HL-60 (cell line): ENCODE results near the gene PHF14.

Source experiments
- DNase-seq, 2 experiments: peaks; one replicate each; pipeline ENCODE4 v3.0.0-alpha.2; 2010 to 2020; ENCODE audit warnings: low read depth in 1 of 2, low spot score in 1 of 2
- H3K27ac ChIP-seq: fragments of 250-450 bp; sonication (Bioruptor Pico); replicated peaks from 2 replicates; pipeline ENCODE4 v1.5.1; 2020; ENCODE audit warnings: mild to moderate bottlenecking, moderate library complexity
- H3K27me3 ChIP-seq: fragments of 250-450 bp; sonication (Bioruptor Pico); 2 replicates; pipeline ENCODE4 v1.5.1; 2021; ENCODE audit warnings: mild to moderate bottlenecking, moderate library complexity; ENCODE audit not compliant: insufficient read depth, poor library complexity, severe bottlenecking
- H3K4me3 ChIP-seq: replicated peaks from 2 replicates; pipeline ENCODE4 v1.5.1; 2011; ENCODE audit warnings: mild to moderate bottlenecking, control low read depth, low read length; ENCODE audit not compliant: insufficient read depth
- CTCF ChIP-seq: IDR thresholded peaks from one replicate; pipeline ENCODE4 v1.5.1; 2011; ENCODE audit warnings: low read length, control low read depth, inconsistent platforms; ENCODE audit not compliant: insufficient read depth
- GABPA ChIP-seq: IDR thresholded peaks from 2 replicates; pipeline ENCODE4 v1.6.1; 2012; ENCODE audit warnings: low read depth
- POLR2AphosphoS5 ChIP-seq: IDR thresholded peaks from 2 replicates; pipeline ENCODE4 v1.6.1; 2012; ENCODE audit warnings: low read depth
- SPI1 ChIP-seq: IDR thresholded peaks from 2 replicates; pipeline ENCODE4 v1.6.1; 2012; ENCODE audit warnings: low read depth, mild to moderate bottlenecking, borderline replicate concordance
- TF ChIP-seq, protein P1 (sequence below): IDR thresholded peaks from 2 replicates; pipeline ENCODE4 v1.6.1; 2012; ENCODE audit warnings: low read depth; ENCODE audit not compliant: insufficient replicate concordance

PHF14 gene

DNA sequence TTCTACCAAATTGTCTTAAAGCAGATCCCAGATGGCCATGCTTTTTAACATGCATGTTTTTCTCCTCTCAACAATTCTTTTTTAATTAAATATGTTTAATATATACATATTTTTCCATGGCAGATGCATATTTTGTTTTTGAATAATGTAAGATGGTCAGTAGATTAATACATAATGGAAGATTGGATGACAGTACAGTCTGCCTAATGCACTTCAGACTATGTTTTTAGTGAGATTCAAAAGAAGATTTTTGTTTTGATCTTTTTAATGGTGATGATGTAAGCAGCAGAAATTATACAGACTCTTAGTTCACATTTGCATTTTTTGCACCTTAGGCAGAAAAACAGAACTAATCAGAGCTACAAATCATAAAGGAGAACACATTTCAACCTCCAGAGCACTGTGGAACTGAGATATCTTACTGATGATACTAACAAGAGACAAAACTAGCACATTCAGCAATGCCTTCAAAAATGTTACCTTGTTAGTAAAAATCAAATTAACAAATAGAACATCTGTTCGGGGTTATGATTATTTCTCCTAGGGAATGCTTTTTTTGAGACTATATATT is 203.4 kb downstream of the PHF14 start:
- TF ChIP-seq, protein P1, sequence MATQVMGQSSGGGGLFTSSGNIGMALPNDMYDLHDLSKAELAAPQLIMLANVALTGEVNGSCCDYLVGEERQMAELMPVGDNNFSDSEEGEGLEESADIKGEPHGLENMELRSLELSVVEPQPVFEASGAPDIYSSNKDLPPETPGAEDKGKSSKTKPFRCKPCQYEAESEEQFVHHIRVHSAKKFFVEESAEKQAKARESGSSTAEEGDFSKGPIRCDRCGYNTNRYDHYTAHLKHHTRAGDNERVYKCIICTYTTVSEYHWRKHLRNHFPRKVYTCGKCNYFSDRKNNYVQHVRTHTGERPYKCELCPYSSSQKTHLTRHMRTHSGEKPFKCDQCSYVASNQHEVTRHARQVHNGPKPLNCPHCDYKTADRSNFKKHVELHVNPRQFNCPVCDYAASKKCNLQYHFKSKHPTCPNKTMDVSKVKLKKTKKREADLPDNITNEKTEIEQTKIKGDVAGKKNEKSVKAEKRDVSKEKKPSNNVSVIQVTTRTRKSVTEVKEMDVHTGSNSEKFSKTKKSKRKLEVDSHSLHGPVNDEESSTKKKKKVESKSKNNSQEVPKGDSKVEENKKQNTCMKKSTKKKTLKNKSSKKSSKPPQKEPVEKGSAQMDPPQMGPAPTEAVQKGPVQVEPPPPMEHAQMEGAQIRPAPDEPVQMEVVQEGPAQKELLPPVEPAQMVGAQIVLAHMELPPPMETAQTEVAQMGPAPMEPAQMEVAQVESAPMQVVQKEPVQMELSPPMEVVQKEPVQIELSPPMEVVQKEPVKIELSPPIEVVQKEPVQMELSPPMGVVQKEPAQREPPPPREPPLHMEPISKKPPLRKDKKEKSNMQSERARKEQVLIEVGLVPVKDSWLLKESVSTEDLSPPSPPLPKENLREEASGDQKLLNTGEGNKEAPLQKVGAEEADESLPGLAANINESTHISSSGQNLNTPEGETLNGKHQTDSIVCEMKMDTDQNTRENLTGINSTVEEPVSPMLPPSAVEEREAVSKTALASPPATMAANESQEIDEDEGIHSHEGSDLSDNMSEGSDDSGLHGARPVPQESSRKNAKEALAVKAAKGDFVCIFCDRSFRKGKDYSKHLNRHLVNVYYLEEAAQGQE = no peak
- TF ChIP-seq POLR2AphosphoS5 (no peak), GABPA (no peak), CTCF (no peak), SPI1 (no peak)
- no peak for DNase-seq
- Histone ChIP-seq H3K27me3 (no peaks in the 10 kb centered on the region), H3K4me3 (no peak overlapping the region), H3K27ac (no peak overlapping the region)

GRCh38 chr7:11177793-11178192 is 204.1 kb downstream of the PHF14 start:
- Histone ChIP-seq H3K27ac (no peak overlapping the region), H3K27me3 (no peaks in the 10 kb centered on the region), H3K4me3 (no peak overlapping the region)
- TF ChIP-seq CTCF (no peak), POLR2AphosphoS5 (no peak), SPI1 (no peak), GABPA (no peak)
- TF ChIP-seq, protein P1 = no peak
- no peak for DNase-seq

DNA sequence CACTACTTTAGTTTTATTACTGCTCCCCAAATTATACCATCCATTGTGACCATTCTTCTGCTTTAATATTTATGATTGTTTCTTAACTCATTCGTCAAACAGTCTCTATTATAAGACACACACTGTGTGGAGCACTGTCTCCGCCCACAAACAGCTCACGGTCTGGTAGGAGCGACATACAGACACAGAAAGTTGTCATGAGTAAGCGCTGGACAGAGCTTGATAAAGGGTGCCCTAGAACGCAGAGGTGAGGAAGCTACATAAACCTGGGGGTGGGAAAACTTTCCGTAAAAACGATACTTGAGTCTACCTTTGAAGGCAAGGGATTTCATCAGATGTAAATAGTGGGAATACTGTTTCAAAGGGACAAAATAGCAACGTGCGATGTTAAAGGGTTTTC is 207.9 kb downstream of the PHF14 start:
- TF ChIP-seq SPI1 (no peak), GABPA (no peak), POLR2AphosphoS5 (no peak), CTCF (no peak)
- TF ChIP-seq, protein P1 = no peak
- no peak overlapping the region for H3K27ac ChIP-seq
- H3K4me3 ChIP-seq = no peak overlapping the region
- no peaks in the 10 kb centered on the region for H3K27me3 ChIP-seq
- no peak for DNase-seq
